Measurements from ENCODE around the gene AKR1C2.
"Not testable (repeated sequence)": the region's sequence is repeated elsewhere in the genome, so short reads cannot be mapped to it uniquely, and the experiment has no call there.

Gene AKR1C2

GRCh38 chr10:5003127-5004029 lies at the start of gene AKR1C2:
Gene AKR1C2, minus strand, starts transcription at chr10:5003857. Its CDS starts 22 bp downstream, at chr10:5003835.
- not testable (repeated sequence) for DNase-seq (ENCODE audit: low spot score)

- DNase-seq (ENCODE audit: low spot score), result not testable (repeated sequence)
These were observed 49.4 kb upstream of the AKR1C2 start for GRCh38 chr10:5052951-5053500.

- DNase-seq (ENCODE audit: low spot score), result peak; percentile 33
These were observed 44.4 kb upstream of the AKR1C2 start for GRCh38 chr10:5047912-5048628.

- DNase-seq (ENCODE audit: low spot score), result peak; percentile 59
These were observed 43.4 kb upstream of the AKR1C2 start for GRCh38 chr10:5047055-5047454.

GRCh38 chr10:5046410-5046809 lies 42.8 kb upstream of the AKR1C2 start:
- no peak for DNase-seq (ENCODE audit: low spot score)

- no peak for DNase-seq (ENCODE audit: low spot score)
These were observed 41.4 kb upstream of the AKR1C2 start for GRCh38 chr10:5045095-5045494.

GRCh38 chr10:5043716-5044115 lies 40.1 kb upstream of the AKR1C2 start:
- DNase-seq (ENCODE audit: low spot score), result no peak

- DNase-seq (ENCODE audit: low spot score), result no peak
These were observed 39.3 kb upstream of the AKR1C2 start for GRCh38 chr10:5042922-5043321.

GRCh38 chr10:5041471-5042023 lies 37.9 kb upstream of the AKR1C2 start:
- peak; percentile 42 for DNase-seq (ENCODE audit: low spot score)

- DNase-seq (ENCODE audit: low spot score), result peak; percentile 83
These were observed 37.3 kb upstream of the AKR1C2 start for GRCh38 chr10:5040781-5041470.

GRCh38 chr10:5040010-5040673 lies 36.5 kb upstream of the AKR1C2 start:
- no peak for DNase-seq (ENCODE audit: low spot score)

- peak; percentile 13 for DNase-seq (ENCODE audit: low spot score)
These were observed 35.1 kb upstream of the AKR1C2 start for GRCh38 chr10:5038733-5039132.

- peak; percentile 53 for DNase-seq (ENCODE audit: low spot score)
These were observed 34.4 kb upstream of the AKR1C2 start for GRCh38 chr10:5038101-5038500.

GRCh38 chr10:5036511-5036910 lies 32.9 kb upstream of the AKR1C2 start:
- DNase-seq (ENCODE audit: low spot score), result no peak

- DNase-seq (ENCODE audit: low spot score), result no peak
These were observed 31.7 kb upstream of the AKR1C2 start for GRCh38 chr10:5035356-5035755.

- no peak for DNase-seq (ENCODE audit: low spot score)
These were observed 30.9 kb upstream of the AKR1C2 start for GRCh38 chr10:5034588-5034987.

- DNase-seq (ENCODE audit: low spot score), result peak; percentile 69
These were observed 29.6 kb upstream of the AKR1C2 start for GRCh38 chr10:5033061-5033778.

GRCh38 chr10:5032444-5032843 lies 28.8 kb upstream of the AKR1C2 start:
- not testable (repeated sequence) for DNase-seq (ENCODE audit: low spot score)

GRCh38 chr10:5031588-5031987 lies 27.9 kb upstream of the AKR1C2 start:
- not testable (repeated sequence) for DNase-seq (ENCODE audit: low spot score)

GRCh38 chr10:5030989-5031388 lies 27.3 kb upstream of the AKR1C2 start:
- no peak for DNase-seq (ENCODE audit: low spot score)

GRCh38 chr10:5025461-5025881 lies 21.8 kb upstream of the AKR1C2 start:
- DNase-seq (ENCODE audit: low spot score), result peak; percentile 40
